Spleen (tissue), 11 donors: ENCODE data around the gene MANSC1. TPM values are rescaled to one million over a fixed set of nuclear protein-coding genes. Genes with fewer than 3 reads are reported as not detected.
A peak's percentile ranks its signal among the peaks of the same experiment; 100 is the strongest.

ENCODE experiments used
- DNase-seq: peaks from one replicate; pipeline ENCODE4 v3.0.0-alpha.2; 2020
- H3K27ac ChIP-seq, 8 donors: fragments of 200-600 bp; sonication (generic) in 7 of 8; 1 replicate in 4 of 8; 2 replicates in 4 of 8; pipeline versions ENCODE4 v1.5.0 to v1.8.0; 2016 to 2021; ENCODE audit warnings: inconsistent platforms in 4 of 8, mild to moderate bottlenecking in 4 of 8, moderate library complexity in 1 of 8
- H3K27me3 ChIP-seq, 7 donors: fragments of 200-600 bp; sonication (generic) in 6 of 7; replicated peaks in 1 of 7; 1 replicate in 4 of 7; 2 replicates in 3 of 7; pipeline versions ENCODE4 v1.5.0 to v1.8.0; 2016 to 2021; ENCODE audit warnings: inconsistent platforms in 3 of 7, mild to moderate bottlenecking in 1 of 7
- H3K36me3 ChIP-seq, 6 donors: fragments of 200-600 bp; sonication (generic) in 5 of 6; 1 replicate in 4 of 6; 2 replicates in 2 of 6; pipeline versions ENCODE4 v1.5.0 to v1.8.0; 2016 to 2021; ENCODE audit warnings: inconsistent platforms in 2 of 6
- H3K4me1 ChIP-seq, 6 donors: fragments of 200-600 bp; sonication (generic) in 5 of 6; 1 replicate in 3 of 6; 2 replicates in 3 of 6; pipeline versions ENCODE4 v1.5.0 to v1.8.0; 2016 to 2021; ENCODE audit warnings: inconsistent platforms in 3 of 6
- H3K4me3 ChIP-seq, 8 donors: fragments of 200-600 bp; sonication (generic) in 7 of 8; 1 replicate in 4 of 8; 2 replicates in 4 of 8; pipeline versions ENCODE4 v1.5.0 to v1.8.0; 2016 to 2021; ENCODE audit warnings: inconsistent platforms in 4 of 8, mild to moderate bottlenecking in 4 of 8, moderate library complexity in 2 of 8
- H3K9me3 ChIP-seq, 8 donors: fragments of 200-600 bp; sonication (generic) in 7 of 8; 1 replicate in 4 of 8; 2 replicates in 4 of 8; pipeline versions ENCODE4 v1.5.0 to v1.8.0; 2016 to 2021; ENCODE audit warnings: inconsistent platforms in 4 of 8
- CTCF ChIP-seq, 11 experiments: fragments of 200-600 bp in 7 of 11; fragments of 450-650 bp in 4 of 11; sonication (generic) in 4 of 11; IDR thresholded peaks in 8 of 11; conservative IDR thresholded peaks in 3 of 11; 1 replicate in 7 of 11; 2 replicates in 4 of 11; pipeline versions ENCODE4 v1.4.0 to v1.8.0; 2016 to 2021; ENCODE audit warnings: antibody characterized with exemption in 11 of 11, inconsistent platforms in 4 of 11, mild to moderate bottlenecking in 1 of 11
- POLR2A ChIP-seq, 3 donors: fragments of 450-650 bp; IDR thresholded peaks; one replicate each; pipeline ENCODE4 v1.5.1; 2017; ENCODE audit warnings: antibody characterized with exemption in 3 of 3, mild to moderate bottlenecking in 1 of 3
- POLR2AphosphoS5 ChIP-seq, 3 donors: sonication (generic); formaldehyde crosslinking; IDR thresholded peaks; one replicate each; pipeline ENCODE4 v1.5.1; 2017; ENCODE audit warnings: antibody characterized with exemption in 3 of 3
- WGBS, 5 donors: extraction: QIAGEN DNeasy Blood & Tissue Kit in 3 of 5; methylation state at CpG; one replicate each; pipeline versions ENCODE4 v1.1.5 to v1.1.7; 2013 to 2018; 5-methylcytosine and 5-hydroxymethylcytosine counted together
- intact Hi-C: fragments of 100-400 bp; cut with DNase I; formaldehyde crosslinking; loops from one replicate; pipeline ENCODE4 v1.15.0; 2023; ENCODE audit warnings: low total_unique reads
- polyA plus RNA-seq, 3 donors: library from polyadenylated mRNA; stranded (reverse); fragments of 200-250 nt; gene quantifications; one replicate each; pipeline ENCODE4 v1.2.1, GENCODE V29; 2013
- total RNA-seq, 7 donors: library from RNA; depleted of rRNA in 3 of 7; stranded (reverse); fragments of >200 nt in 3 of 7; fragmentation: NEBNext Ultra II Directional in 4 of 7; extraction: Animal tissue kit (Norgen Biotek cat#: 25700) in 4 of 7; gene quantifications; one replicate each; pipeline versions ENCODE4 v1.1.0 to v1.2.1, GENCODE V29; 2016 to 2021
- donor health status: healthy with polysubstance abuse.
- donor health status: DM: no; HTN: no; CAD: no; lungs with moderate emphysema.
- donor health status: DM: no; HTN: no; CAD: no.
- donor health status: Bipolar disorder and iron deficiency.
- donor health status: healthy.
- donor health status: DM: no; HTN: no; CAD: no.
- donor health status: DM: yes; HTN: yes; CAD: no.

Gene MANSC1
- total and polyA plus RNA-seq, 10 donors, result 1.8 to 25.7 (median 15.4) TPM

GRCh38 chr12:12338527-12339168 is 11.4 kb downstream of the MANSC1 start:
- TF ChIP-seq POLR2AphosphoS5 (IDR thresholded peaks at IDR 0.05) (no peak), POLR2A (IDR thresholded peaks at IDR 0.05) (no peak)
- Histone ChIP-seq H3K27me3 (no peaks in the 10 kb centered on the region), H3K36me3 (peaks cover 0 to 51% (median 2%) of the 10 kb centered on the region in 6 donors), H3K4me3 (peak overlapping the region in 1 of 8 donors; percentile 37), H3K9me3 (no peaks in the 10 kb centered on the region), H3K4me1 (peaks cover 4 to 20% (median 8%) of the 10 kb centered on the region in 6 donors), H3K27ac (peak overlapping the region in 7 of 8 donors; percentile 27 to 86 (median 75))
- DNase-seq, result peak; percentile 54
- intact Hi-C loops, result no loop called here
- WGBS, 5 donors, result 54 to 74% (median 57%) methylated on average over 8 of the region's 8 CpGs

GRCh38 chr12:12336511-12336910 is 13.5 kb downstream of the MANSC1 start:
- H3K4me1 ChIP-seq, result peaks cover 4 to 21% (median 8%) of the 10 kb centered on the region in 6 donors
- DNase-seq, result peak; percentile 4
- TF ChIP-seq POLR2AphosphoS5 (IDR thresholded peaks at IDR 0.05), result no peak
- TF ChIP-seq POLR2A (IDR thresholded peaks at IDR 0.05), result no peak
- no peak for TF ChIP-seq CTCF (IDR thresholded peaks at IDR 0.05 in 8 of 11, conservative IDR thresholded peaks at IDR 0.05 in 3 of 11)
- intact Hi-C loops, result no loop called here
- H3K27me3 ChIP-seq, result no peaks in the 10 kb centered on the region
- peaks cover 0 to 44% (median 0%) of the 10 kb centered on the region in 6 donors for H3K36me3 ChIP-seq
- no peak overlapping the region for H3K4me3 ChIP-seq
- no peaks in the 10 kb centered on the region for H3K9me3 ChIP-seq
- WGBS, 5 donors, result 81 to 97% (median 93%) methylated on average over 1 of the region's 1 CpG
- H3K27ac ChIP-seq, result peak overlapping the region in 1 of 8 donors; percentile 86

- no peak for TF ChIP-seq POLR2AphosphoS5 (IDR thresholded peaks at IDR 0.05)
- TF ChIP-seq CTCF (IDR thresholded peaks at IDR 0.05 in 8 of 11, conservative IDR thresholded peaks at IDR 0.05 in 3 of 11), result no peak
- TF ChIP-seq POLR2A (IDR thresholded peaks at IDR 0.05), result no peak
- Histone ChIP-seq H3K4me3 (no peak overlapping the region), H3K27me3 (no peaks in the 10 kb centered on the region), H3K4me1 (peaks cover 4 to 21% (median 8%) of the 10 kb centered on the region in 6 donors), H3K36me3 (peaks cover 0 to 42% (median 0%) of the 10 kb centered on the region in 6 donors), H3K9me3 (no peaks in the 10 kb centered on the region), H3K27ac (peak overlapping the region in 2 of 8 donors; percentile 1 to 86)
- intact Hi-C loops, result no loop called here
- WGBS, 5 donors, result 80 to 88% (median 87%) methylated on average over 5 of the region's 5 CpGs
- DNase-seq, result no peak
Measured at GRCh38 chr12:12336049-12336411, 14.0 kb downstream of the MANSC1 start.

GRCh38 chr12:12334367-12335040 is 15.5 kb downstream of the MANSC1 start:
- intact Hi-C loops, result no loop called here
- peak; percentile 88 for DNase-seq
- no peak for TF ChIP-seq POLR2AphosphoS5 (IDR thresholded peaks at IDR 0.05)
- TF ChIP-seq CTCF (IDR thresholded peaks at IDR 0.05 in 8 of 11, conservative IDR thresholded peaks at IDR 0.05 in 3 of 11), result peak; percentile 46 to 83 (median 71)
- H3K4me1 ChIP-seq, result peaks cover 4 to 21% (median 8%) of the 10 kb centered on the region in 6 donors
- H3K4me3 ChIP-seq, result no peak overlapping the region
- peak overlapping the region in 2 of 8 donors; percentile 43 to 86 for H3K27ac ChIP-seq
- WGBS, 5 donors, result 29 to 38% (median 31%) methylated on average over 10 of the region's 10 CpGs
- no peaks in the 10 kb centered on the region for H3K27me3 ChIP-seq
- H3K36me3 ChIP-seq, result peaks cover 0 to 44% (median 0%) of the 10 kb centered on the region in 6 donors
- H3K9me3 ChIP-seq, result no peaks in the 10 kb centered on the region
